Measurements from ENCODE around the gene TEKT1. TPM values are rescaled to one million over a fixed set of nuclear protein-coding genes. Genes with fewer than 3 reads are reported as not detected.

The TEKT1 gene
- total and polyA plus RNA-seq, 7 donors = not detected

- WGBS, 2 donors = 43 to 58% methylated on average over 10 of the region's 10 CpGs
- H3K27me3 ChIP-seq = peaks cover 0 to 28% (median 0%) of the 10 kb centered on the region in 3 donors
- no peak for TF ChIP-seq CTCF (IDR thresholded peaks at IDR 0.05)
- no peak for TF ChIP-seq POLR2AphosphoS5 (IDR thresholded peaks at IDR 0.05)
- no peak for TF ChIP-seq EP300 (IDR thresholded peaks at IDR 0.05)
- TF ChIP-seq POLR2A (IDR thresholded peaks at IDR 0.05) = no peak
- no peak for DNase-seq
- intact Hi-C loops (cut with DNase I) = no loop called here
- peaks cover 0 to 5% (median 0%) of the 10 kb centered on the region in 4 donors for H3K9me3 ChIP-seq
- no peaks in the 10 kb centered on the region for H3K4me1 ChIP-seq
- H3K36me3 ChIP-seq = no peaks in the 10 kb centered on the region
- no peak overlapping the region for H3K4me3 ChIP-seq
- H3K27ac ChIP-seq = no peak overlapping the region
These were observed 44.3 kb downstream of the TEKT1 start for GRCh38 chr17:6787081-6787693.

- DNase-seq = no peak
- Histone ChIP-seq H3K4me1 (no peaks in the 10 kb centered on the region), H3K4me3 (no peak overlapping the region), H3K27ac (no peak overlapping the region), H3K27me3 (peaks cover 0 to 23% (median 0%) of the 10 kb centered on the region in 3 donors), H3K9me3 (peaks cover 0 to 5% (median 0%) of the 10 kb centered on the region in 4 donors), H3K36me3 (no peaks in the 10 kb centered on the region)
- intact Hi-C loops (cut with DNase I) = no loop called here
- TF ChIP-seq POLR2AphosphoS5 (IDR thresholded peaks at IDR 0.05) (no peak), POLR2A (IDR thresholded peaks at IDR 0.05) (no peak), CTCF (IDR thresholded peaks at IDR 0.05) (no peak), EP300 (IDR thresholded peaks at IDR 0.05) (no peak)
- 70 to 73% methylated on average over 8 of the region's 8 CpGs for WGBS, 2 donors
These were observed 44.9 kb downstream of the TEKT1 start for GRCh38 chr17:6786618-6787017.

GRCh38 chr17:6782244-6782643 is 49.3 kb downstream of the TEKT1 start:
- TF ChIP-seq POLR2A (IDR thresholded peaks at IDR 0.05) (no peak), CTCF (IDR thresholded peaks at IDR 0.05) (no peak), POLR2AphosphoS5 (IDR thresholded peaks at IDR 0.05) (no peak)
- H3K27me3 ChIP-seq = peaks cover 0 to 28% (median 0%) of the 10 kb centered on the region in 3 donors

GRCh38 chr17:6780886-6781285 is 50.6 kb downstream of the TEKT1 start:
- TF ChIP-seq POLR2A (IDR thresholded peaks at IDR 0.05) = no peak
- TF ChIP-seq EP300 (IDR thresholded peaks at IDR 0.05) = no peak
- no peak for TF ChIP-seq POLR2AphosphoS5 (IDR thresholded peaks at IDR 0.05)
- no peak for TF ChIP-seq CTCF (IDR thresholded peaks at IDR 0.05)
- no peak for DNase-seq
- WGBS, 2 donors = 61 to 77% methylated on average over 3 of the region's 3 CpGs
- Histone ChIP-seq H3K36me3 (no peaks in the 10 kb centered on the region), H3K9me3 (peaks cover 0 to 5% (median 0%) of the 10 kb centered on the region in 4 donors), H3K4me1 (peaks cover 0 to 4% (median 2%) of the 10 kb centered on the region in 4 donors), H3K4me3 (no peak overlapping the region), H3K27me3 (peaks cover 0 to 40% (median 8%) of the 10 kb centered on the region in 3 donors), H3K27ac (no peak overlapping the region)
- intact Hi-C loops (cut with DNase I) = no loop called here

More at GRCh38 chr17:6782244-6782643, 49.3 kb downstream of the TEKT1 start:
- no peaks in the 10 kb centered on the region for H3K4me1 ChIP-seq
- DNase-seq = no peak
- no peak overlapping the region for H3K4me3 ChIP-seq
- WGBS, 2 donors = 88 to 92% methylated on average over 4 of the region's 4 CpGs
- H3K27ac ChIP-seq = no peak overlapping the region
- no peaks in the 10 kb centered on the region for H3K36me3 ChIP-seq
- intact Hi-C loops (cut with DNase I) = no loop called here
- H3K9me3 ChIP-seq = peaks cover 0 to 5% (median 0%) of the 10 kb centered on the region in 4 donors
